ENCODE measurements around the gene IPO9.

IPO9 gene

DNA sequence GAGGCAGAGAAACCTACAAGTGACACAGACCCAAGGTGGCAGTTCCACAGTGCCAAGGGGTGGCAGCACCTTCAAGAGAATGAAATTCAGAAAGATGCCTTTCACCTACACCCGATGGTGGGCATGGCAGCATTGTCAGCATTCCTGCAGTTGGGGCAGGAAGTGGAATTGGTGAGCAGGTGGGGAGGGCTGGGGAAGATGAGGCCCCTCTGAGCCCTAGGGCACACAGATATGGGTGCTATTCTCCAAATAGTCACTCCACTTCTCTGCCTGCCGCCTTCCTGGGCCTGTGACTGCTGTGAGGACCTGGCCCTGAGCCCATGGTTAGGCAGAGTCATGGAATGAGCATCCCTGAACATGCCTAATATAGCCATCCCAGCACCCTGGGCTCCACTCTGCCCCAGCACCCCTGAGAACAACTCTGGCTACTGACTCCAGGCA lies 68.0 kb downstream of the IPO9 start:
- H3K27ac ChIP-seq (ENCODE audit: low read depth, low read length, poor library complexity, severe bottlenecking), result no peak overlapping the region
- TF ChIP-seq, protein P1, sequence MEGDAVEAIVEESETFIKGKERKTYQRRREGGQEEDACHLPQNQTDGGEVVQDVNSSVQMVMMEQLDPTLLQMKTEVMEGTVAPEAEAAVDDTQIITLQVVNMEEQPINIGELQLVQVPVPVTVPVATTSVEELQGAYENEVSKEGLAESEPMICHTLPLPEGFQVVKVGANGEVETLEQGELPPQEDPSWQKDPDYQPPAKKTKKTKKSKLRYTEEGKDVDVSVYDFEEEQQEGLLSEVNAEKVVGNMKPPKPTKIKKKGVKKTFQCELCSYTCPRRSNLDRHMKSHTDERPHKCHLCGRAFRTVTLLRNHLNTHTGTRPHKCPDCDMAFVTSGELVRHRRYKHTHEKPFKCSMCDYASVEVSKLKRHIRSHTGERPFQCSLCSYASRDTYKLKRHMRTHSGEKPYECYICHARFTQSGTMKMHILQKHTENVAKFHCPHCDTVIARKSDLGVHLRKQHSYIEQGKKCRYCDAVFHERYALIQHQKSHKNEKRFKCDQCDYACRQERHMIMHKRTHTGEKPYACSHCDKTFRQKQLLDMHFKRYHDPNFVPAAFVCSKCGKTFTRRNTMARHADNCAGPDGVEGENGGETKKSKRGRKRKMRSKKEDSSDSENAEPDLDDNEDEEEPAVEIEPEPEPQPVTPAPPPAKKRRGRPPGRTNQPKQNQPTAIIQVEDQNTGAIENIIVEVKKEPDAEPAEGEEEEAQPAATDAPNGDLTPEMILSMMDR (IDR thresholded peaks at IDR 0.05; ENCODE audit: low read length), result no peak
- H3F3A ChIP-seq (ENCODE audit: insufficient read depth, low read length), result no peaks in the 10 kb centered on the region
- no peak overlapping the region for H2AFZ ChIP-seq (ENCODE audit: low read length)
- no peaks in the 10 kb centered on the region; the same call in 1 of the 2 replicates for H3K27me3 ChIP-seq (ENCODE audit: insufficient read depth, low read length)
- H3K4me2 ChIP-seq (ENCODE audit: low read length), result no peak overlapping the region
- no peaks in the 10 kb centered on the region for H3K79me2 ChIP-seq (ENCODE audit: insufficient read depth, low read length)
- H4K20me1 ChIP-seq (ENCODE audit: insufficient read depth, low read length), result no peaks in the 10 kb centered on the region
- H3K36me3 ChIP-seq (ENCODE audit: insufficient read depth, low read length), result no peaks in the 10 kb centered on the region
- H3K9me3 ChIP-seq (ENCODE audit: low read length), result no peaks in the 10 kb centered on the region
- no peak overlapping the region for H3K9ac ChIP-seq (ENCODE audit: low read length)
- no peak overlapping the region for H3K4me3 ChIP-seq (ENCODE audit: low read depth, low read length, poor library complexity, severe bottlenecking)
- no peaks in the 10 kb centered on the region for H3K9me2 ChIP-seq (ENCODE audit: low read depth, low read length)
- no peaks in the 10 kb centered on the region for H3K4me1 ChIP-seq (ENCODE audit: insufficient read depth, low read length, severe bottlenecking)

DNA sequence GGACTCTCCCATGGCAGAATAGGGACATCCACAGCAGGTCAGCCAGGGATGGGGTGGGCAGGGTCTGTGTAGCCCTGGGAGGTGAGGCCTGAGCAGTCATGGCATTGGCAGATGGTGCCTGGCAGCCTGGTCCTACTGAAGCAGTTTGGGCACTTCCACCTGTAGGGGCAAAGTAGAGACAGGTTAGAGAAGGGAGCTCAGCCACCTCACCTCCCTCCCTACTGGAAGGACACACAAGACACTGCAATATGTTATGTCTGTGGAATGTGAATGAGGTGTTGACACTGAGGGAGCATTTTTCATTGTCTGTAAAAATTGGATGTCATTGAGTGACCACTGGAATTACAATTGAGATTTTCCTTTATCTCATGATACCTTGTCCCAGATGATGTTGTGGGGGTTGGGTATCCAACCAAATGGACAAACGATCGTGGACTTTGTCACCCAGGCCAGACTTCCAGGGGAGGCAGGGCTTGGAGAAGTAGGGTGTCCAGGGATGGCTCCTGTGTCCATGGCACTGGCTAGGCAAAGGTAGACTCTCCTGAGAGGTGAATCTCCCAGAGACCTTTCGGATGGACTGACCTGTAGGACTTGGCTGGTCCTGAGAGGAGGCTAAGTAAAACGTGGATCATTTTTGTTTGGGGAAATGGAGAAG lies 69.4 kb downstream of the IPO9 start:
- H3K36me3 ChIP-seq (ENCODE audit: insufficient read depth, low read length), result no peaks in the 10 kb centered on the region
- H2AFZ ChIP-seq (ENCODE audit: low read length), result no peak overlapping the region
- H3F3A ChIP-seq (ENCODE audit: insufficient read depth, low read length), result no peaks in the 10 kb centered on the region
- H3K27ac ChIP-seq (ENCODE audit: low read depth, low read length, poor library complexity, severe bottlenecking), result no peak overlapping the region
- H3K9me2 ChIP-seq (ENCODE audit: low read depth, low read length), result no peaks in the 10 kb centered on the region
- H4K20me1 ChIP-seq (ENCODE audit: insufficient read depth, low read length), result no peaks in the 10 kb centered on the region
- no peak overlapping the region for H3K4me3 ChIP-seq (ENCODE audit: low read depth, low read length, poor library complexity, severe bottlenecking)
- H3K79me2 ChIP-seq (ENCODE audit: insufficient read depth, low read length), result no peaks in the 10 kb centered on the region
- no peak overlapping the region for H3K4me2 ChIP-seq (ENCODE audit: low read length)
- H3K9ac ChIP-seq (ENCODE audit: low read length), result no peak overlapping the region
- no peaks in the 10 kb centered on the region for H3K9me3 ChIP-seq (ENCODE audit: low read length)
- TF ChIP-seq EZH2 (IDR thresholded peaks at IDR 0.05; ENCODE audit: borderline replicate concordance, low read length), result no peak
- TF ChIP-seq, protein P1 (IDR thresholded peaks at IDR 0.05; ENCODE audit: low read length), result no peak
- H3K4me1 ChIP-seq (ENCODE audit: insufficient read depth, low read length, severe bottlenecking), result no peaks in the 10 kb centered on the region
- H3K27me3 ChIP-seq (ENCODE audit: insufficient read depth, low read length), result no peaks in the 10 kb centered on the region; the same call in 1 of the 2 replicates

DNA sequence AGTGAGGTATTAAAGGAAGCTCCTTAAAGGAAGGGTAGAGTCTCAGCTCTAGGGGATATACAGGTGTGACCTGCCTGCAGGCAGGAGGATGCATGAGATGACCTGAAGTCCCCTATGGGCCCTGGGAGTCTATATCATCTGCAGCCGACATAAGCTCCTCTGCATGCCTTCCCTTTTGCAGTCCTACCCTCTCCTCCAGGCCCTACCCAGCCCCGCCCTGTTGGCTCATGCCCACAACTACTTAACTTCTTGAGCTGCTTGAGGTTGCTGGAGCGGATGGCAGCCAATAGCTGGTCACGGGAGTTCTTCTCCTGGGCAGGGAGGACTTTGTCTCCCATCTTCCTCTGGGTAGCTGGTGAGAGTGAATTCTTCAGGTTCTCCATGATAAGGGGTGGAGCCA lies 70.0 kb downstream of the IPO9 start:
- Histone ChIP-seq H3K9me2 (ENCODE audit: low read depth, low read length) (no peaks in the 10 kb centered on the region), H3K36me3 (ENCODE audit: insufficient read depth, low read length) (no peaks in the 10 kb centered on the region), H3K4me2 (ENCODE audit: low read length) (no peak overlapping the region), H3K9me3 (ENCODE audit: low read length) (no peaks in the 10 kb centered on the region), H3K27ac (ENCODE audit: low read depth, low read length, poor library complexity, severe bottlenecking) (no peak overlapping the region), H3K9ac (ENCODE audit: low read length) (no peak overlapping the region), H3K4me3 (ENCODE audit: low read depth, low read length, poor library complexity, severe bottlenecking) (no peak overlapping the region), H3K27me3 (ENCODE audit: insufficient read depth, low read length) (no peaks in the 10 kb centered on the region), H3F3A (ENCODE audit: insufficient read depth, low read length) (no peaks in the 10 kb centered on the region), H4K20me1 (ENCODE audit: insufficient read depth, low read length) (no peaks in the 10 kb centered on the region), H3K4me1 (ENCODE audit: insufficient read depth, low read length, severe bottlenecking) (no peaks in the 10 kb centered on the region), H2AFZ (ENCODE audit: low read length) (no peak overlapping the region), H3K79me2 (ENCODE audit: insufficient read depth, low read length) (no peaks in the 10 kb centered on the region)
- TF ChIP-seq, protein P1 (IDR thresholded peaks at IDR 0.05; ENCODE audit: low read length), result no peak
- no peak for TF ChIP-seq EZH2 (IDR thresholded peaks at IDR 0.05; ENCODE audit: borderline replicate concordance, low read length)
